Measurements from ENCODE around the gene AFP. TPM values are rescaled to one million over a fixed set of nuclear protein-coding genes. Genes with fewer than 3 reads are reported as not detected.

AFP gene
- total and polyA plus RNA-seq, 2 of the 13 experiments (the other 11 are each of a cell fraction or from before 2014, with no cell fraction given), result 9,434 to 13,105 TPM

- peak; percentile 63; the same call in 1 of the 2 replicates for TF ChIP-seq FOXP4 (CRISPR knock-in tag; IDR thresholded peaks at IDR 0.05)
- TF ChIP-seq SOX13 (IDR thresholded peaks at IDR 0.05), result peak; percentile 30; the same call in 1 of the 2 replicates
- TF ChIP-seq SOX13 (CRISPR knock-in tag; conservative IDR thresholded peaks at IDR 0.05 in 1 of 2, IDR thresholded peaks at IDR 0.05 in 1 of 2), result peak in 1 of 2 experiments; percentile 88; a peak in 2 of 4 replicates
- TF ChIP-seq NR2C2 (CRISPR knock-in tag; IDR thresholded peaks at IDR 0.05; ENCODE audit: borderline replicate concordance), result peak; percentile 48; the same call in 1 of the 2 replicates
- TF ChIP-seq CBFB (CRISPR knock-in tag; IDR thresholded peaks at IDR 0.05), result no peak
- no peak for TF ChIP-seq ZNF205 (CRISPR knock-in tag; IDR thresholded peaks at IDR 0.05)
- TF ChIP-seq TCF12 (IDR thresholded peaks at IDR 0.05), result no peak
- peak; percentile 30; the same call in 1 of the 2 replicates for TF ChIP-seq TCF12 (CRISPR knock-in tag; IDR thresholded peaks at IDR 0.05)
- peak; percentile 75; the same call in 1 of the 2 replicates for TF ChIP-seq RCOR2 (CRISPR knock-in tag; IDR thresholded peaks at IDR 0.05)
- TF ChIP-seq ZMYM2 (CRISPR knock-in tag; IDR thresholded peaks at IDR 0.05), result peak; percentile 49; the same call in 1 of the 2 replicates
- TF ChIP-seq ZBED4 (CRISPR knock-in tag; IDR thresholded peaks at IDR 0.05; ENCODE audit: borderline replicate concordance), result peak; percentile 41; the same call in 1 of the 2 replicates
- no peak for TF ChIP-seq KDM5A (IDR thresholded peaks at IDR 0.05; ENCODE audit: borderline replicate concordance, low read length)
- 0 out of 2 replicates have a peak, but pooled peaks have one; percentile 32 for TF ChIP-seq NCOA1 (CRISPR knock-in tag; IDR thresholded peaks at IDR 0.05)
- TF ChIP-seq POLR2AphosphoS5 (IDR thresholded peaks at IDR 0.05; ENCODE audit: low read depth, low read length), result peak; percentile 24; the same call in 1 of the 2 replicates
- peak; percentile 56; the same call in 1 of the 2 replicates for TF ChIP-seq HDAC1 (CRISPR knock-in tag; IDR thresholded peaks at IDR 0.05)
- TF ChIP-seq ZNF564 (CRISPR knock-in tag; IDR thresholded peaks at IDR 0.05), result 0 out of 2 replicates have a peak, but pooled peaks have one; percentile 2
- peak; percentile 87 for TF ChIP-seq SOX5 (CRISPR knock-in tag; IDR thresholded peaks at IDR 0.05; ENCODE audit: borderline replicate concordance)
Observed at GRCh38 chr4:73396993-73397972, 38.7 kb upstream of the AFP start (continued).
